ENCODE measurements around the gene ABCD4. TPM values are rescaled to one million over a fixed set of nuclear protein-coding genes. Genes with fewer than 3 reads are reported as not detected.

Gene ABCD4
- total and polyA plus RNA-seq, 2 donors from 2014 or later = 61.3 to 66.1 TPM

DNA sequence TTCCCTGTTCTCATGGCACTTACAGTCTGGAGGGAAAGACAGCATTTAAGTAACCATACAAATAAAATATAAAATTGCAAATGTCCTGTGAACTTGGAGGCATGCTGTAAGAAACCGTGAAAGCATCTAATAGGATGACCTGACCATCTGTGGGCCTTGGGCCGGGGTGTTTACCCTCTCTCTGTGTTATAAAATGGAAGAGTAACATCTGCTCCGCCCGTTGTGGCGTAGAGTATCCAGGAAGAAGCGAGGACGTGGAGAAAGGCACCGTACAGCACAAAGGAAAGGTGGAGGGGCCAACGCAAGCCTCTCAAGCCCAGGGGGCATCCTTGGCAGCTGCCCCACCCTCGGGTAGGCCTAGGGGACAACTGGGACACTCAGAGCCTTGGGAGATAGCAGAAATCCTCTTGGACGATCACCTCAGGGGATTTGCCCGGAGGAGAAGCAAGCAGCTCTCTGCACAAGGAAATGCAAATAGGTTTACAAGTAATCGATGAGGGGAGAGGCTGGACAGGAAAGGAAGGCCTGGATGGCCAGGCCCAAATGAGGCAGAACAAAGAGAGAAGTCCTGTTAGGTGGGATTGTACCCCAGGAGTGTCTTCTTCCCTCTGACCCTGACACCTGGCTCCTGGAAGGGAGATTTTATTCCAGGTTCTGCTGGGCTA, 37.3 kb downstream of the ABCD4 start:
- no peaks in the 10 kb centered on the region for H3K9me3 ChIP-seq (ENCODE audit: control insufficient read depth in 2 of 3, insufficient read depth in 1 of 3, low read length in 3 of 3)
- no peak overlapping the region for H3K4me3 ChIP-seq (ENCODE audit: low read length in 3 of 3)
- no peak overlapping the region for H3K9ac ChIP-seq (ENCODE audit: low read length in 3 of 3)
- TF ChIP-seq, protein P1, sequence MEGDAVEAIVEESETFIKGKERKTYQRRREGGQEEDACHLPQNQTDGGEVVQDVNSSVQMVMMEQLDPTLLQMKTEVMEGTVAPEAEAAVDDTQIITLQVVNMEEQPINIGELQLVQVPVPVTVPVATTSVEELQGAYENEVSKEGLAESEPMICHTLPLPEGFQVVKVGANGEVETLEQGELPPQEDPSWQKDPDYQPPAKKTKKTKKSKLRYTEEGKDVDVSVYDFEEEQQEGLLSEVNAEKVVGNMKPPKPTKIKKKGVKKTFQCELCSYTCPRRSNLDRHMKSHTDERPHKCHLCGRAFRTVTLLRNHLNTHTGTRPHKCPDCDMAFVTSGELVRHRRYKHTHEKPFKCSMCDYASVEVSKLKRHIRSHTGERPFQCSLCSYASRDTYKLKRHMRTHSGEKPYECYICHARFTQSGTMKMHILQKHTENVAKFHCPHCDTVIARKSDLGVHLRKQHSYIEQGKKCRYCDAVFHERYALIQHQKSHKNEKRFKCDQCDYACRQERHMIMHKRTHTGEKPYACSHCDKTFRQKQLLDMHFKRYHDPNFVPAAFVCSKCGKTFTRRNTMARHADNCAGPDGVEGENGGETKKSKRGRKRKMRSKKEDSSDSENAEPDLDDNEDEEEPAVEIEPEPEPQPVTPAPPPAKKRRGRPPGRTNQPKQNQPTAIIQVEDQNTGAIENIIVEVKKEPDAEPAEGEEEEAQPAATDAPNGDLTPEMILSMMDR (IDR thresholded peaks at IDR 0.05; ENCODE audit: borderline replicate concordance, extremely low read depth, insufficient read depth) = no peak
- H3K27ac ChIP-seq (ENCODE audit: low read depth in 2 of 2, low read length in 2 of 2) = no peak overlapping the region
- DNase-seq (peak in 2 of 5 donors; percentile 37 to 76), FAIRE-seq (no peak)
- no peaks in the 10 kb centered on the region for H3K36me3 ChIP-seq (ENCODE audit: control insufficient read depth in 2 of 3, insufficient read depth in 3 of 3, low read length in 3 of 3)
- H3K27me3 ChIP-seq (ENCODE audit: control insufficient read depth, insufficient read depth, low read length) = no peaks in the 10 kb centered on the region
- intact Hi-C loops (cut with DNase I) = no loop called here
- no peaks in the 10 kb centered on the region for H3K4me1 ChIP-seq (ENCODE audit: control insufficient read depth in 2 of 3, insufficient read depth in 2 of 3, low read depth in 1 of 3, low read length in 3 of 3)

DNA sequence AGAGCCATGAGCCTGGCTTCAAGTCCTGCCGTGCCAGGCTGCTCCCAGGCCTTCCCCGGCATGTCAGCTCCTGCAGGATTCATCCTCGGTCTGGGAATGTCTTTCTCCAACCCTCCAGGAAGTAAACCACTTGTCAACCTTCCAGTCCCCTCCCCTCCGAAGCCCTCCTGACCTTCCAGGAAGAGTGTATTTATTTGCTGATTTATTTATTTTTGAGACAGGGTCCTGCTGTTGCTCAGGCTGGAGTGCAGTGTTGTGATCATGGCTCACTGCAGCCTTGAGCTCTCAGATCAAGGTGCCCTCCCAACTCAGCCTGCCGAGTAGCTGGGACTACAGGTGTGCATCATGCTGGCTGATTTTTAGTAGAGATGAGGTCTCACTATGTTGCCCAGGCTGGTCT, 38.8 kb downstream of the ABCD4 start:
- intact Hi-C loops (cut with DNase I) = no loop called here
- no peaks in the 10 kb centered on the region for H3K4me1 ChIP-seq (ENCODE audit: control insufficient read depth in 2 of 3, insufficient read depth in 2 of 3, low read depth in 1 of 3, low read length in 3 of 3)
- H3K27ac ChIP-seq (ENCODE audit: low read depth in 2 of 2, low read length in 2 of 2) = no peak overlapping the region
- H3K27me3 ChIP-seq (ENCODE audit: control insufficient read depth, insufficient read depth, low read length) = no peaks in the 10 kb centered on the region
- TF ChIP-seq, protein P1 (IDR thresholded peaks at IDR 0.05; ENCODE audit: borderline replicate concordance, extremely low read depth, insufficient read depth) = no peak
- no peak for FAIRE-seq
- H3K36me3 ChIP-seq (ENCODE audit: control insufficient read depth in 2 of 3, insufficient read depth in 3 of 3, low read length in 3 of 3) = no peaks in the 10 kb centered on the region
- no peak overlapping the region for H3K9ac ChIP-seq (ENCODE audit: low read length in 3 of 3)
- no peak overlapping the region for H3K4me3 ChIP-seq (ENCODE audit: low read length in 3 of 3)
- peak in 1 of 5 donors; percentile 64 for DNase-seq
- no peaks in the 10 kb centered on the region for H3K9me3 ChIP-seq (ENCODE audit: control insufficient read depth in 2 of 3, insufficient read depth in 1 of 3, low read length in 3 of 3)

DNA sequence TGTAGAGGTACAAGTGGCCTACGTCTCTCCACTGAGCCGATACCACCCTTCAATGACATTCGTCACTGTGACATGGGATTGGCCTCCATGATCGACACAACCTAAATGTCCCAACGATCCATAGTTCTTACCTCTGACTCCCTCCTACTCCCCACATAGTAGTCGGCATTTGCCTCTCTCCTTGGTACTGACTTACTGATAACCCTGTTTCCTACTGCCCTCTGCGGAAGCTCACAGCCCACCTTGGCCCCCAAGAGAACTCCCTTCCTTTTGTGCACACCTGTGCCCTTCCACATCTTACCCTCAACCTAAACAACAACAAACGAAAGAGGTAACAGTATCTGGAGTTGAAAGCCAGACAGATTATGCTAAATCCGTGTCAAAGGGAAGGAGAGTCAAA, 39.6 kb downstream of the ABCD4 start:
- no peaks in the 10 kb centered on the region for H3K4me1 ChIP-seq (ENCODE audit: control insufficient read depth in 2 of 3, insufficient read depth in 2 of 3, low read depth in 1 of 3, low read length in 3 of 3)
- no peak overlapping the region for H3K27ac ChIP-seq (ENCODE audit: low read depth in 2 of 2, low read length in 2 of 2)
- intact Hi-C loops (cut with DNase I) = no loop called here
- H3K4me3 ChIP-seq (ENCODE audit: low read length in 3 of 3) = no peak overlapping the region
- no peaks in the 10 kb centered on the region for H3K9me3 ChIP-seq (ENCODE audit: control insufficient read depth in 2 of 3, insufficient read depth in 1 of 3, low read length in 3 of 3)
- H3K27me3 ChIP-seq (ENCODE audit: control insufficient read depth, insufficient read depth, low read length) = no peaks in the 10 kb centered on the region
- no peak for DNase-seq
- FAIRE-seq = no peak
- no peak overlapping the region for H3K9ac ChIP-seq (ENCODE audit: low read length in 3 of 3)
- H3K36me3 ChIP-seq (ENCODE audit: control insufficient read depth in 2 of 3, insufficient read depth in 3 of 3, low read length in 3 of 3) = no peaks in the 10 kb centered on the region
- TF ChIP-seq, protein P1 (IDR thresholded peaks at IDR 0.05; ENCODE audit: borderline replicate concordance, extremely low read depth, insufficient read depth) = no peak

DNA sequence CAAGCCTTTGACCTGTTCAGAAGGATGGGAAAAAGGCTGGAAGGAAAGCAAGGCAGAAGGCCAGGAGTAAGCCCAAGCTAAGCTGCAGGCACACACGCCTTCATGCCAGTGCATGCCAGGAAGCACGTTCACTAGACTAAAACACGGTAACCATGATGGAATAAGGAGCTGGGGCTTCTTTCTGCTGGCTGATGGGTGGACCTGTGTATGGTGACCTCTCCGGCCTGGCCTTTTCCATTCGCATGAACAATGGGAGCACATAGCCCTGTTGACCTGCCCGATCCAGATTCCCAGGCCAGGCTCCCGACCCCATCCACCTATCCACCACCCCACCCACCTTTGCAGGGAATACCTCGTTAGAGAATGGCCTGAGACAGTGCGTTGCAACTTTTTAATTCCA, 40.7 kb downstream of the ABCD4 start:
- H3K27me3 ChIP-seq (ENCODE audit: control insufficient read depth, insufficient read depth, low read length) = no peaks in the 10 kb centered on the region
- intact Hi-C loops (cut with DNase I) = no loop called here
- H3K9me3 ChIP-seq (ENCODE audit: control insufficient read depth in 2 of 3, insufficient read depth in 1 of 3, low read length in 3 of 3) = no peaks in the 10 kb centered on the region
- no peak overlapping the region for H3K27ac ChIP-seq (ENCODE audit: low read depth in 2 of 2, low read length in 2 of 2)
- H3K9ac ChIP-seq (ENCODE audit: low read length in 3 of 3) = no peak overlapping the region
- FAIRE-seq (no peak), DNase-seq (no peak)
- no peaks in the 10 kb centered on the region for H3K36me3 ChIP-seq (ENCODE audit: control insufficient read depth in 2 of 3, insufficient read depth in 3 of 3, low read length in 3 of 3)
- H3K4me1 ChIP-seq (ENCODE audit: control insufficient read depth in 2 of 3, insufficient read depth in 2 of 3, low read depth in 1 of 3, low read length in 3 of 3) = peaks cover 0 to 2% (median 2%) of the 10 kb centered on the region in 3 donors
- H3K4me3 ChIP-seq (ENCODE audit: low read length in 3 of 3) = no peak overlapping the region
- TF ChIP-seq, protein P1 (IDR thresholded peaks at IDR 0.05; ENCODE audit: borderline replicate concordance, extremely low read depth, insufficient read depth) = no peak

All from kidney (tissue), 14 donors.